Activated naive CD4-positive, alpha-beta T cell treated with anti-CD3 and anti-CD28 coated beads, Interleukin-2, amount 50 U/mL, for 72 hours (primary cell): ENCODE measurements around the gene C11orf58. TPM values are rescaled to one million over a fixed set of nuclear protein-coding genes. Genes with fewer than 3 reads are reported as not detected.

Source experiments
- ATAC-seq, 2 donors: fragments of 150-1000 bp; cut with Tn5 transposase; 2 replicates each; pipeline ENCODE4 v1.10.0; 2021; ENCODE audit warnings: mild to moderate bottlenecking in 2 of 2, moderate library complexity in 2 of 2
- DNase-seq, 2 donors: peaks; one replicate each; pipeline ENCODE4 v3.0.0; 2021 to 2022; ENCODE audit warnings: low spot score in 2 of 2
- H3K27ac Mint-ChIP-seq, 2 donors: one replicate each; pipeline ENCODE4 v1.8.0; 2022; ENCODE audit warnings: mild to moderate bottlenecking in 2 of 2, mixed read lengths in 2 of 2
- H3K36me3 Mint-ChIP-seq, 2 donors: one replicate each; pipeline ENCODE4 v1.8.0; 2022; ENCODE audit warnings: mixed read lengths in 2 of 2
- H3K9me3 Mint-ChIP-seq, 2 donors: one replicate each; pipeline ENCODE4 v1.8.0; 2022; ENCODE audit warnings: mixed read lengths in 2 of 2
- total RNA-seq, 2 donors: library from RNA; stranded (reverse); gene quantifications; one replicate each; pipeline ENCODE4 v1.2.3, GENCODE V29; 2022

C11orf58 gene
- total RNA-seq, 2 donors from 2014 or later = 125 to 139 TPM

GRCh38 chr11:16805938-16806337 lies 67.5 kb downstream of the C11orf58 start:
- DNase-seq = no peak
- Mint-ChIP-seq H3K36me3 (no peaks in the 10 kb centered on the region), H3K9me3 (no peaks in the 10 kb centered on the region), H3K27ac (no peak overlapping the region)
- no peak for ATAC-seq

DNA sequence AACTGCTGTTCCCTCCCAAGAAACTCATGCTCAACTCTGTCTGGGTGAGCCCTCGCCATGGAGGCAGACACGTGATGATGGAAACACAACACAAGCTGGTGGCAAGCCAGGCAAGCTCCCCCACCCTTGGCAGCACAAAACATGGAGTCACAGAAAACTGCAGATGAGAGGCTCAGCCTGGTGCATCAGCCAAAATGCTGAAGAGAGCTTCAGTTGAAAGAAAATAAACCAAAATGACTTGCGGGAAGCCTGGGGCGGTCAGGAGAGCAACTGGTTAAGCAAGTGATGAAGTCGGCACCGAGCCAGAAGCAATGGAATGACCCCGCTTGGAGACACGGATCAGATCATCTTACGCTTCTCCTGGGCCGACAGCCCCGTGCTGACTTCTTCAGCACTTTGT lies 68.3 kb downstream of the C11orf58 start:
- H3K36me3 Mint-ChIP-seq = no peaks in the 10 kb centered on the region
- no peaks in the 10 kb centered on the region for H3K9me3 Mint-ChIP-seq
- H3K27ac Mint-ChIP-seq = no peak overlapping the region
- no peak for ATAC-seq
- no peak for DNase-seq

DNA sequence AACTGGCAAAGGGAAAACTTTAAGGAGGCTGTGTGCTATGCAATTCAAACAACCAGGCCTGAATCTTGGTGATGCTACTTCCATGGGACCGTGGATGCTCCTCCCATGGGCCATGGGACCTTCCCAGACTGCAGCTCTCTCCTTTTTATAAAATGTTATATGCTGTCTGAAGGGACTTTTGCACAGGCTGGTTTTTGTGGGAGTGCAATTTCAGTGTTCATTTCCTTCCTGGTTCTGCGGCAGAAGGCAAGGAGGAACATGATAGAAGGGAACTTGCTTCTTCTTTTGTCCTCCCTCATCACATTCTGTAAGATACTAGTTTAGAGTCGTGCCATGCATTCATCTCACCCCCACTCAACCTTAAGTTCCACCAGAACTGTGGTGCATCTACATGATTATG lies 68.9 kb downstream of the C11orf58 start:
- Mint-ChIP-seq H3K36me3 (no peaks in the 10 kb centered on the region), H3K27ac (no peak overlapping the region), H3K9me3 (no peaks in the 10 kb centered on the region)
- ATAC-seq (no peak), DNase-seq (no peak)
